Stimulated activated CD4-positive, alpha-beta T cell treated with anti-CD3 and anti-CD28 coated beads, Interleukin-1b, Interleukin-23, amount 100 ng/mL, for 24 hours (primary cell): ENCODE measurements around the gene RARRES2.
"Not testable (repeated sequence)": the region's sequence is repeated elsewhere in the genome, so short reads cannot be mapped to it uniquely, and the experiment has no call there.

Experiments
- DNase-seq, 4 experiments: peaks; one replicate each; pipeline ENCODE4 v3.0.0-alpha.2; 2020; ENCODE audit warnings: low read depth in 4 of 4, low spot score in 1 of 4

The RARRES2 gene

GRCh38 chr7:150341263-150342120, at the start of gene RARRES2:
RARRES2 (minus strand) TSS chr7:150341629; CDS start chr7:150340609, 1,020 bp downstream.
- DNase-seq: no peak

- DNase-seq: no peak
Measured at GRCh38 chr7:150390205-150390604, 48.8 kb upstream of the RARRES2 start.

GRCh38 chr7:150389532-150389816, 48.0 kb upstream of the RARRES2 start:
- no peak for DNase-seq

- DNase-seq: no peak
Measured at GRCh38 chr7:150388709-150389531, 47.5 kb upstream of the RARRES2 start.

GRCh38 chr7:150388306-150388705, 46.9 kb upstream of the RARRES2 start:
- DNase-seq: no peak

- DNase-seq: not testable (repeated sequence)
Measured at GRCh38 chr7:150385884-150386283, 44.5 kb upstream of the RARRES2 start.

- no peak for DNase-seq
Measured at GRCh38 chr7:150385302-150385723, 43.9 kb upstream of the RARRES2 start.

- no peak for DNase-seq
Measured at GRCh38 chr7:150384406-150385301, 43.2 kb upstream of the RARRES2 start.

GRCh38 chr7:150383710-150384397, 42.4 kb upstream of the RARRES2 start:
- no peak for DNase-seq

- DNase-seq: no peak
Measured at GRCh38 chr7:150382844-150383225, 41.4 kb upstream of the RARRES2 start.

GRCh38 chr7:150382123-150382843, 40.9 kb upstream of the RARRES2 start:
- DNase-seq: no peak

- no peak for DNase-seq
Measured at GRCh38 chr7:150381785-150382122, 40.3 kb upstream of the RARRES2 start.

GRCh38 chr7:150381096-150381495, 39.7 kb upstream of the RARRES2 start:
- no peak for DNase-seq

- no peak for DNase-seq
Measured at GRCh38 chr7:150380463-150380862, 39.0 kb upstream of the RARRES2 start.

GRCh38 chr7:150379441-150380379, 38.3 kb upstream of the RARRES2 start:
- DNase-seq: no peak

- peak; percentile 74 to 92 (median 83) for DNase-seq
Measured at GRCh38 chr7:150378853-150379440, 37.5 kb upstream of the RARRES2 start, which contains the start of gene ZNF775. ZNF775 (plus strand) TSS chr7:150379330; CDS start chr7:150388471, 9,141 bp downstream.

GRCh38 chr7:150378115-150378852, 36.9 kb upstream of the RARRES2 start:
- DNase-seq: peak in 2 of 4 experiments; percentile 7 to 23

- DNase-seq: no peak
Measured at GRCh38 chr7:150377635-150378034, 36.2 kb upstream of the RARRES2 start.
